Measurements from ENCODE around the gene ANXA11. TPM values are rescaled to one million over a fixed set of nuclear protein-coding genes. Genes with fewer than 3 reads are reported as not detected.

Gene ANXA11
- total RNA-seq, 2 experiments from 2014 or later, result 93.9 to 164 TPM

DNA sequence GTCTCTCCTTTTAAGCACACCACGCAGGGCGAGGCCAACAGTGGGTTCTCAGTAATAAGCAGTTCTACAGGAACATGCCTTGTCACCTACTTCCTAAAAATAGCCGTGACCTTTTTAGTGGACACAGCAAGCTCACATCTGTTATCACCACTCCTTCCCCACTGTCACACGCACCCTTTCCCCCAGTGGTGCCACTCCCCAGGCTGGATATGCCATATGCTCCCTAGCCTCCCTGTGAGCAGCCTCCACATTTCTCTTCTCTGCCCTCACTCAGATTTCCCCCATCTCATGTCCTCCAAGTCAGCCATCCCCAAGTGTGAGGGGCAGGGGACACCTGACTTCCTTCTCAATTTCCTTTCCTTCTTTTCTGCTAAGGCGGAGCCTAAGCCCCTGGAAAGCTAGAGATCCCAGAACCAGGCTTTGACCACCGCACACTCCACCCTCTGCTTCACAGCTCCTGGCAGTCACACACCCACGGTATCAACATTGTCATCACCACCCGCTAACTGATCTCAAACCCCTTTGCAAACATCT lies 3.7 kb downstream of the ANXA11 start:
- Histone ChIP-seq H3K27ac (ENCODE audit: low read depth, low read length, poor library complexity, severe bottlenecking) (no peak overlapping the region), H3K9me2 (ENCODE audit: insufficient read depth, low read length) (no peaks in the 10 kb centered on the region), H3K4me2 (ENCODE audit: low read length) (peak overlapping the region; percentile 99), H2AFZ (ENCODE audit: low read length) (no peak overlapping the region), H4K20me1 (ENCODE audit: insufficient read depth, low read length) (peaks cover 12% of the 10 kb centered on the region; the same call in 1 of the 2 replicates), H3K4me3 (ENCODE audit: low read depth, low read length, poor library complexity, severe bottlenecking) (no peak overlapping the region), H3K4me1 (ENCODE audit: insufficient read depth, low read length, poor library complexity, severe bottlenecking) (peaks cover 79% of the 10 kb centered on the region), H3K36me3 (ENCODE audit: insufficient read depth, low read length) (peaks cover 15% of the 10 kb centered on the region), H3K9me3 (ENCODE audit: low read length) (no peaks in the 10 kb centered on the region), H3K79me2 (ENCODE audit: insufficient read depth, low read depth, low read length) (peaks cover 86% of the 10 kb centered on the region)
- no peak for DNase-seq (ENCODE audit: low spot score)
- TF ChIP-seq EZH2phosphoT487 (IDR thresholded peaks at IDR 0.05; ENCODE audit: borderline replicate concordance, low read depth, low read length), result no peak
- TF ChIP-seq, protein P1, sequence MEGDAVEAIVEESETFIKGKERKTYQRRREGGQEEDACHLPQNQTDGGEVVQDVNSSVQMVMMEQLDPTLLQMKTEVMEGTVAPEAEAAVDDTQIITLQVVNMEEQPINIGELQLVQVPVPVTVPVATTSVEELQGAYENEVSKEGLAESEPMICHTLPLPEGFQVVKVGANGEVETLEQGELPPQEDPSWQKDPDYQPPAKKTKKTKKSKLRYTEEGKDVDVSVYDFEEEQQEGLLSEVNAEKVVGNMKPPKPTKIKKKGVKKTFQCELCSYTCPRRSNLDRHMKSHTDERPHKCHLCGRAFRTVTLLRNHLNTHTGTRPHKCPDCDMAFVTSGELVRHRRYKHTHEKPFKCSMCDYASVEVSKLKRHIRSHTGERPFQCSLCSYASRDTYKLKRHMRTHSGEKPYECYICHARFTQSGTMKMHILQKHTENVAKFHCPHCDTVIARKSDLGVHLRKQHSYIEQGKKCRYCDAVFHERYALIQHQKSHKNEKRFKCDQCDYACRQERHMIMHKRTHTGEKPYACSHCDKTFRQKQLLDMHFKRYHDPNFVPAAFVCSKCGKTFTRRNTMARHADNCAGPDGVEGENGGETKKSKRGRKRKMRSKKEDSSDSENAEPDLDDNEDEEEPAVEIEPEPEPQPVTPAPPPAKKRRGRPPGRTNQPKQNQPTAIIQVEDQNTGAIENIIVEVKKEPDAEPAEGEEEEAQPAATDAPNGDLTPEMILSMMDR (conservative IDR thresholded peaks at IDR 0.05; ENCODE audit: low read length), result no peak
- ChIA-PET CTCF (ENCODE audit: unreplicated experiment) (interaction anchor here (1.5 kb wide), 1 partner anchor 14 kb away, joined by 3 read pairs; no protein-coding TSS in a partner anchor), POLR2A (interaction anchor here (0.7 to 4.2 kb wide), 2 partner anchors 10 to 14 kb away, joined by 3 to 36 read pairs; no protein-coding TSS in a partner anchor)
- intact Hi-C loops (cut with micrococcal nuclease; ENCODE audit: unreplicated experiment), result loop anchor here (5.0 to 10.0 kb wide), 2 partner anchors 256 to 957 kb away; no protein-coding TSS in a partner anchor
- BruUV-seq (replicated peaks), result no TSS peak

GRCh38 chr10:80200687-80201086 lies 4.7 kb downstream of the ANXA11 start:
- no TSS peak for BruUV-seq (replicated peaks)
- Histone ChIP-seq H3K79me2 (ENCODE audit: insufficient read depth, low read depth, low read length) (peaks cover 96% of the 10 kb centered on the region), H2AFZ (ENCODE audit: low read length) (no peak overlapping the region), H3K4me3 (ENCODE audit: low read depth, low read length, poor library complexity, severe bottlenecking) (no peak overlapping the region), H3K9me2 (ENCODE audit: insufficient read depth, low read length) (no peaks in the 10 kb centered on the region), H3K4me1 (ENCODE audit: insufficient read depth, low read length, poor library complexity, severe bottlenecking) (peaks cover 79% of the 10 kb centered on the region), H3K4me2 (ENCODE audit: low read length) (peak overlapping the region; percentile 18), H3K27ac (ENCODE audit: low read depth, low read length, poor library complexity, severe bottlenecking) (no peak overlapping the region), H3K9me3 (ENCODE audit: low read length) (peaks cover 7% of the 10 kb centered on the region; the same call in 1 of the 2 replicates), H4K20me1 (ENCODE audit: insufficient read depth, low read length) (peaks cover 12% of the 10 kb centered on the region; the same call in 1 of the 2 replicates), H3K36me3 (ENCODE audit: insufficient read depth, low read length) (peaks cover 25% of the 10 kb centered on the region)
- intact Hi-C loops (cut with micrococcal nuclease; ENCODE audit: unreplicated experiment), result loop anchor here (5.0 to 10.0 kb wide), 2 partner anchors 257 to 956 kb away; no protein-coding TSS in a partner anchor
- TF ChIP-seq, protein P1 (conservative IDR thresholded peaks at IDR 0.05; ENCODE audit: low read length), result no peak
- no peak for TF ChIP-seq EZH2phosphoT487 (IDR thresholded peaks at IDR 0.05; ENCODE audit: borderline replicate concordance, low read depth, low read length)
- DNase-seq (ENCODE audit: low spot score), result no peak
- ChIA-PET POLR2A (interaction anchor here (5.5 kb wide), 1 partner anchor 13 kb away, joined by 33 read pairs; no protein-coding TSS in a partner anchor), CTCF (ENCODE audit: unreplicated experiment) (interaction anchor here (1.5 kb wide), 1 partner anchor 13 kb away, joined by 3 read pairs; no protein-coding TSS in a partner anchor)

DNA sequence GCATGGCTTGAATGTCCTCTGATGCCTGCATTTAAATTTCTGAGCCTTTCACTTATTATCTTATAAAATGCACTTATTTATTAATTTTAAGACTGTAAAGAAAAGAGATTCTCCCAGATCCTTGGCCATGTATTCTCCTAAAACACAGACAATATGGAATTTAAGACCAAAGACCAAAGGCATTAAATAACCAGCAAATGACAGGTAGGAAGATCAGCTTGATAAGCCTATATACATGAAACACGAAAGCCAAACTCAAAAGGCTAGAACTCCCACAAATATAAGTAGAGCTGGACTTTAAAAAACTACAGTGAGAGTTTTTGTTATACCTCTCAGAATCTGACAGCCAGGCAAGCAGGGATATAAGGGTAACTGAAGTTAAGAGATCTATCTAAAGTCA lies 5.1 kb downstream of the ANXA11 start:
- Histone ChIP-seq H3K4me3 (ENCODE audit: low read depth, low read length, poor library complexity, severe bottlenecking) (peak overlapping the region; percentile 13), H3K4me1 (ENCODE audit: insufficient read depth, low read length, poor library complexity, severe bottlenecking) (peaks cover 79% of the 10 kb centered on the region), H2AFZ (ENCODE audit: low read length) (no peak overlapping the region), H3K79me2 (ENCODE audit: insufficient read depth, low read depth, low read length) (peaks cover 99% of the 10 kb centered on the region), H3K9me3 (ENCODE audit: low read length) (peaks cover 7% of the 10 kb centered on the region; the same call in 1 of the 2 replicates), H3K27ac (ENCODE audit: low read depth, low read length, poor library complexity, severe bottlenecking) (no peak overlapping the region), H4K20me1 (ENCODE audit: insufficient read depth, low read length) (peaks cover 12% of the 10 kb centered on the region; the same call in 1 of the 2 replicates), H3K4me2 (ENCODE audit: low read length) (peak overlapping the region; percentile 18), H3K36me3 (ENCODE audit: insufficient read depth, low read length) (peaks cover 30% of the 10 kb centered on the region), H3K9me2 (ENCODE audit: insufficient read depth, low read length) (no peaks in the 10 kb centered on the region)
- POLR2A ChIA-PET, result interaction anchor here (5.5 kb wide), 1 partner anchor 12 kb away, joined by 33 read pairs; no protein-coding TSS in a partner anchor
- intact Hi-C loops (cut with micrococcal nuclease; ENCODE audit: unreplicated experiment), result loop anchor here (5.0 to 10.0 kb wide), 2 partner anchors 257 to 955 kb away; no protein-coding TSS in a partner anchor
- no peak for DNase-seq (ENCODE audit: low spot score)
- CTCF ChIA-PET (ENCODE audit: unreplicated experiment), result no interaction called here
- TF ChIP-seq, protein P1 (conservative IDR thresholded peaks at IDR 0.05; ENCODE audit: low read length), result no peak
- no peak for TF ChIP-seq EZH2phosphoT487 (IDR thresholded peaks at IDR 0.05; ENCODE audit: borderline replicate concordance, low read depth, low read length)
- BruUV-seq (replicated peaks), result no TSS peak

Data from OCI-LY7 (cell line).